ENCODE measurements around the gene MARK4.
"Not testable (repeated sequence)": the region's sequence is repeated elsewhere in the genome, so short reads cannot be mapped to it uniquely, and the experiment has no call there.

MARK4 gene

DNA sequence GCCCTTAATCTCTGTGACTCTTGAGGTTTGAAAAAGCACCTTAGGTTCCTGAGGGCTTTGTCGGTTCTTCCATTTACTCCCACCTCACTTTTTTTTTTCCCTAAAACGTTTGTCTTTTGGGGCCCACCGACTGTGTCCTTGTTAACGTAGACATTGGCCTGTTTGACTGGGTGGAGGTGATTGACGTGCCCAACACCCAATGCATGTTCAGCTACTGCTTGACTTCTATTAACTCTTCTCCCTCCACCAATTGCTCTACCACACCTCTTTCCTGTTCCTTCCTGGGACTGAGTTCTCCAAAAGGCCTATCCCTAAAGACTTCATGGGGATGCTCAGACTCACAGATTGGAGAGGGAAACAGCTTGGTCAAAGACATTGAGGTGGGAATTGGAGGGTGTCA is 54.4 kb downstream of the MARK4 start:
- DNase-seq (ENCODE audit: low read depth) = no peak

- DNase-seq (ENCODE audit: low read depth) = no peak
Measured at GRCh38 chr19:45306040-45306439, 55.0 kb downstream of the MARK4 start.

DNA sequence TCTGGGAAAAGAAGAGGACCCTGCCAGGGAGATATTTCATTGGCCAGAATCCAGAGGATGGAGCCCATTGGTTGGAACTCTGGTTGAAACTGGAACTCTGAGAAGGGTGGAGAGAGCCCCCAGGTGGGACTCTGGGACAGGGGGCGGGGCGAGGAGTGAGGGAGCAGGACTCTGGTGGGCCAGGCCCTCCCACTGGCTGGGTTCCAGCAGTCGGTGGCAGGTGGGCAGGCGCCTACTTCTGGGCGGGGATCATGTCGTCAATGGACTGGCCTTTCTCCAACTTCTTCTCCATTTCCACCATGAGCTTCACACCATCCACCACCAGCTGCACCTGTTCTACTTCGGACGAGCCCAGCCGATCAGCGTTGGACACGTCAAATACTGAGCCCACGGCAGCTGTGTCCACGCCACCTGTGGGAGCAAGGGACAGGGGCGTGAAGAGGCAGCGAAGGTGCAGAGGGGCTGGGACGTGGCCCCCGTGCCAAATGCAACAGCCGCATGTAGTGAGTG is 55.5 kb downstream of the MARK4 start:
- no peak for DNase-seq (ENCODE audit: low read depth)

DNA sequence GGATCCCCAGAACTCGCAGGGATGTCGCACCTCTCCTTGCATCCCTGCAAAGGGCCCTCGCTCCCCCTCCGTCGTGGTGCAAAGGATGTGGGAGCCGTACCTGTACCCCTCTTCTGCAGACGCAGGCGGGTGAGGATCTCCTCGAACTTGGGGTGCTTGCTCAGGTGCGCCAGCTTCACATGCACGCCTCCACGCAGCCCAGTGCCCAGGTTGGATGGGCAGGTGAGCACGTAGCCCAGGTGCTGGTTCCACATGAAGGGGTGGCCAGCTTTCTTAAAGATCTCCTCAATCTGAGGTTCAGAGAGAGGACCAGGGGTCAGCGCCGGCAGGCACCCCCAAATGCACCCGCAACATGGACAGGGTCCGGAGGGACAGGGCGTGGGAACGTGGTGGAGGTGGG is 56.3 kb downstream of the MARK4 start:
- DNase-seq (ENCODE audit: low read depth) = no peak

GRCh38 chr19:45309322-45309721 is 58.3 kb downstream of the MARK4 start:
- DNase-seq (ENCODE audit: low read depth) = not testable (repeated sequence)

- DNase-seq (ENCODE audit: low read depth) = no peak
Measured at GRCh38 chr19:45311621-45312020, 60.5 kb downstream of the MARK4 start.

GRCh38 chr19:45312285-45312684 is 61.2 kb downstream of the MARK4 start:
- DNase-seq (ENCODE audit: low read depth) = not testable (repeated sequence)

DNA sequence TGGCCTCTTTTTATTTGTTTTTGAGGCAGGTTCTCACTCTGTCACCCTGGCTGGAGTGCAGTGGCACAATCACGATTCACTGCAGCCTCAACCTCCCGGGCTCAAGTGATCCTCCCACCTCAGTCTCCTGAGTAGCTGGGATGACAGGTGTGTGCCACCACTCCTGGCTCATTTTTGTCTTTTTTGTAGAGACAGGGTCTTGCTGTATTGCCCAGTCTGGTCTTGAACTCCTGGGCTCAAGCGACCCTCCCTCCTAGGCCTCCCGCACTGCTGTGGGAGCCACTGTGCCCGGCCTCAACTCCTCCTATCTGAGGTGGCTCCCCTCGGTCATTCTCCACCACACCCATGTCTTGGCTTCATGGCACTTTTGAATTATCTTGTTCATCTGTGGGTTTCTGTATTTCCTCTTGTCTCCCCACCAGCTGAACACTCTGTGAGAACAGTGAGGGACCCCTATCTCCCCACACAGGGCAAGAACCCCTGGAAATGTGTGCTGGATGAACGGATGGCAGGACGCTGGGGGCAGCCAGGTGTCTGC is 63.7 kb downstream of the MARK4 start:
- no peak for DNase-seq (ENCODE audit: low read depth)

DNA sequence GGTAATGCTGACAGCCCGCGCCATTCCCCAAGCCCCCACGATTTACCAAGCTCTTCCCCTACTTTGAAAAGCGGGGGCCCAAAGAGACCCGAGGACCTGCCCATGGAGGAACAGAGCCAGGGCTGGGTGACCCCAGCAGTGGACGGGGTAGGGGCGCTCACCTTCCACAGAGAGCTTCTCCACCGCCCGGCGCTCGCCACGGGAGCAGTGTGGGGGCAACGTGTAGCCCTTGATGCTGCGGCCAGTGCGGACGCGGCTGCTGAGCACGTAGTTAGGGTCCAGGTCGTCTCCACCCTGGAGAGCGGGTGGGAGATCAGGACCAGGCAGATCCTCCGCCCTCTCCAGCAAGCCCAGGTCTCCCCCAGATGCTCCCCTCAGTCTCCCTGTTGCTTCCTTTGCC is 64.2 kb downstream of the MARK4 start:
- DNase-seq (ENCODE audit: low read depth) = no peak

DNA sequence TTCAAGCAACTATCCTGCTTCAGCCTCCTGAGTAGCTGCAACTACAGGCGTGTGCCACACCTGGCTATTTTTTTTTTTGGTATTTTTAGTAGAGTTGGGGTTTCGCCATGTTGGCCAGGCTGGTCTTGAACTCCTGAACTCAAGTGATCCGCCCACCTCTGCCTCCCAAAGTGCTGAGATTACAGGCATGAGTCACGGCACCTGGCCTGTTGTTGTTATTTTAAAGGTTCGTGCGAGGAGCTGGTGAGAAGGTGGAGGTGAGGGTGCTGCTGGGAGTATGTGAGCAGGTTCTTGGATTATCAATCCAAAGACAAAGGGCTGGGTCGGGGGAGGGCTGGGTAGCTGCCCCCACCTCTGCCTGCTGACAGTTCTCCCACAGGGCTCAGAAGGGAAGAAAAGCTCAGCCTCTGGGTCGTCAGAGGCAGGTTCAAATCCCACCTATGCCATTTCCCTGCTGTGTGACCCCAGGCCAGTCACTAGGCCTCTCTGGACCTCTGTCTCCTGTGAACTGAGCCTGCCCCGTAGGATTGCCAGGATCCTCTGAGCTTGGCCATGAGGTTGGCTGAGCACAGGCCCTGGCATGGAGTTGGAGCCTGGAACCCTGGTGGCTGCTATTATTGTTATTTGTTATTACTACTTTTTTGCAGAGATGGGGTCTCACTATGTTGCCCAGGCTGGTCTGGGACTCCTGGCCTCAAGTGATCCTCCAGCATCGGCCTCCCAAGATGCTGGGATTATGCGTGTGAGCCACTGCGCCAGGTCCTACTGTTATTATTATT is 70.1 kb downstream of the MARK4 start:
- DNase-seq (ENCODE audit: low read depth) = no peak

DNA sequence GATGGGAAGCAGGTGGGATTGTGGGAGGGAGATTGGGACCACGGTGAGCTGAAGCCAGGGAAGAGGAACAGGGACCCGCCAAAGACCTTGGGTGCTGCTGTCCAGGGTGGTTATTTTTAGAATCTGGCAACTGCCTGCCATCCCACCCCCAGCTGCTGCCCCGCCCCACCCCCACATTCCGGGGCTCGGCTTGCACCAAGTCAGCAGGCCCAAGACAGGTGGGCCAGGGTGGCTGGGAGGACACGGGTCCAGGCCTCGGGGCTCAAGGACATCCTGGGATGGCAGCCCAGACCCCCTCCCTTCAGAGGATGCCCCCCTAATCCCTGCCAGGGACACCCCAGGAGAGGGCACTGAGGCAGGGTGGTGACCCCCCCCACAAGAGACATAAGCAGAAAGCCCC is 70.8 kb downstream of the MARK4 start:
- no peak for DNase-seq (ENCODE audit: low read depth)

DNA sequence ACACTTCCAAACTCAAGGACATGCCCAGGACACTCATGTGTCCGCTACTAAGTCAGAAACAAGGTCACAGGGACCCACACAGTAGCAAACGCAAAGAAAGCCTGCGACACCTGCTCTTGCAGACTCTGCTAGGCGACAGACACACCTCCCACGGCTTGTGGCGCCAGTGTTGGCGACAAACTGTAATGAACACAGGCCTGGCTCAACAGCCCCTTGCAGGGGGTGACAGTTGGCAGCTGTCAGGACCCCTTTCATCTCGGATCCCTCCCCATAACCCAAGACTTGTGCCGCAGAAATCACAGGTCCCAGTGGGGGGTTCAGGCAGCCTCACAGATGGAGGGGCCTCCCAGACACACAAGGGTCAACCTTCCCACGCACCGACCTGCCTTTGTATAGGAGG is 71.2 kb downstream of the MARK4 start:
- DNase-seq (ENCODE audit: low read depth) = no peak

DNA sequence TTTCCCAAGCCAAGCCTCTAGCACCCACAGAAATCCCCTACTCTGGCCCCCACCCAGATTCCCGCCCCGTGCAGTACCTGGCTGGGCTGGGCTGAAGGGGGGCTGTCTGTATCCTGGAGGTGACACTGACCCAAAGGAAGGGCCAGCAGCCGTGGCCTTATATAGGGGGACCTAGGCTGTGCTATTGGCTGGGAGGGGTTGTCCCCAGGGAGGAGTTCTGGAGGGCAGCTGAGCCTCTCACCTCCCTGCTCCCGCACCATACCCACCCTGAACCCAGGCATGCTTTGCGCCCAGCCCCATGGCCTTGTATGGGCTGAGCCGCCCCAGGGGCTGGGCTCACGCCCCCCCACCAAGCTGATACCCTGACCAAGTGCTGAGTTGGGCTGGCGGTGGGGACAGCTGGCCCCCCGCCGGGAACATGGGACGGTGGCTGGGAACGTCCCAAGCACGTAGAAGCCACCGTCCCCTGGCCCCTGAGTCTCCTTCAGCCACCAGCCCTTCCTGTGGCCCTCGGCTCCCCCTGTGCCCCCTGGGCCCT is 71.7 kb downstream of the MARK4 start, which contains the start of gene CKM:
TSS of gene CKM (minus strand) at position 132 of the 538 bp plus-strand sequence. CDS start 3,162 bp downstream, outside the sequence.
- DNase-seq (ENCODE audit: low read depth) = no peak

- no peak for DNase-seq (ENCODE audit: low read depth)
Measured at GRCh38 chr19:45323671-45324081, 72.6 kb downstream of the MARK4 start.

DNA sequence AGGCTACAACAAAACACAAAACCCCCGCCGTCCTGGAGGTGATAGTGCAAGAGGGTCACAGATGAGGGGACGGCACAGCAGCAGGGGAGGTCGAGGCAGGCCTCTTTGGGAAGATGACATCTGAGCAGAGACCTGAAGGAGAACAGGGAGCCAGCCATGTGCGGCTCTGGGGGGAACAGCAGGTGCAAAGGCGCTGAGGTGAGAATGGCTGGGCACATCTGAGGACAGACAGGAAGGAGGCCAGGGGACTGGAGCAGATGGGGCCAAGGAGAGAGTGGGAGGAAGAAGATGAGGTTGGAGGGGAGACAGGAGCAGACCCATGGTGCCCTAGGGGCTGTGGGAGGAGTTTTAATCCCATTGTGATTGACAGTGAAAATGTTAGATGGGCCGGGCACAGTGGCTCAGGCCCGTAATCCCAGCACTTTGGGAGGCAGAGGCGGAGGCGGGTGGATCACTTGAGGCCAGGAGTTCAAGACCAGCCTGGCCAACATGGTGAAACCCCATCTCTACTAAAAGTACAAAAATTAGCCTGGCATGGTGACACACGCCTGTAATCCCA is 73.4 kb downstream of the MARK4 start:
- DNase-seq (ENCODE audit: low read depth) = no peak

DNA sequence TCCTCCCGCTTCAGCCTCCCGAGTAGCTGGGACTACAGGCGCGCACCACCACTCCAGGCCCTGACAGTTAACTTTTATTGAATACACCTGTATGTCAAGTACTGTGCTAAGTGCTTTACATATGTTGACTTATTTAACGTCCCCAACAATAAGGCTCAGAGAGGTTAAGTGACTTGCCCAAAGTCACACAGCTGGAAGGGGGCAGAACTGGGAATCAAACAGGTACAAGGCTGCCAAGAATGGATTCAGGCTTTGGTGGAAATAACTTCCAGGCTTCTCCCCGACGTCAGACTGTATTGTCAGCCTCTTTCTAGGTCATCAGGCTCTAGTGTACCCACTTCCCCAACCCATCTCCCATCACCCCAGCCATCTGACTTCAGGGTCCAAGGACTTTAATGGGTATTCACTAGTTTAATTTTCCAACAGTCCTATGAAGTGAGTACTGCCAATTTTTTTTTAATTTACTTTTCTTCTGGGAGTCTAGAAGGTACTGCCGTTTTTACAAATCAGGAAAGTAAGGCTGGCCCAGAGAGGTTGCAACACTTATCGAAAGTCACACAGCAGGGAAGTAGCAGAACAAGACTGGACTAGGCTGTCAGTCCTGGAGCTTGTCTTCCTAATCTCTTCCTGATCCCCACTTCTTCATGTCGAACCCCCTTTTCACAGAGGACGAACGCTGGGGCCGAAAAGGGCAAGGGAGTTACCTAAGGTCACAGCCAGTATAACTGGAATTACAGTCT is 76.5 kb downstream of the MARK4 start:
- DNase-seq (ENCODE audit: low read depth) = no peak

- no peak for DNase-seq (ENCODE audit: low read depth)
Measured at GRCh38 chr19:45331411-45331810, 80.3 kb downstream of the MARK4 start.

DNA sequence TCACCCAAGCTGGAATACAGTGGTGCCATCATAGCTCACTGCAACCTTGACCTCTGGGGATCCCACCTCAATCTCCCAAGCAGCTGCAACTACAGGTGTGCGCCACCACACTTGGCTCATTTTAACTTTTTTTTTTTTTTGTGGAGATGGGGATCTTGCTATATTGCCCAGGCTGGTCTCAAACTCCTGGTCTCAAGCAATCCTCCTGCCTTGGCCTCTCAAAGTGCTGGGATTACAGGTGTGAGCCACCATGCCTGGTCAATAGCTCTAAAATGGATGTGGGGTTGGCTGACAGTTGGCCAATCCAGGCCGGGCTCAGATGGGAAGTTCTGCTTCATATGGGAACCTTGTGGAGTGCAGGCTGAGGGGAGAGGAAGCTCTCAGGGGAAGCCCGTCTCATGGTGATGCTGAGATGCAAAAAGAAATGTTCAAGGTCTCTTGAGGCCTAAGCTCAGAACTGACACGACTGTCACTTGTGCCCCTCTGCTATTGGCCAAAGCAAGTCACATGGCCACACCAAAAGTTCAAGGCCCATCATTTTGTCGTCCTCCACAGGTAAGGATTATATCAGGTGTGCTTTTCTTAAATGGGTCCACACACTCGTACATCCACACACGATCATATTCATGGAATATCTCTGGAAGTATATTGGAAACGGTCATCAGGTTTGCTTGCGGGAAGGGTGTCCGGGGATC is 82.7 kb downstream of the MARK4 start:
- no peak for DNase-seq (ENCODE audit: low read depth)

DNA sequence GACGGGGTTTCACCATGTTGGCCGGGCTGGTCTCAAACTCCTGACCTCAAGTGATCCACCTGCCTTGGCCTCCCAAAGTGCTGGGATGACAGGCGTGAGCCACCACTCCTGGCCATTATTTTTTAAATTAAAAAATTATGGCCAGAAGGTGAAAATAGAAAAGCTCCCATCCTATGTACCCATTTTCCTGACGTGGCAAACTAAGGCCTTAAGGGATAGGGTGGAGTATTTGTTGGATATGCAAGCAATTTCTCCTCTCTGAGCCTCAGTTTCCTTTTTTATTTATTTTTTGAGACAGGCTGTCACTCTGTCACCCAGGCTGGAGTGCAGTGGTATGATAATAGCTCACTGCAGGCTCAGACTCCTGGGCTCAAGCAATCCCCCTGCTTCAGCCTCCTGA is 83.8 kb downstream of the MARK4 start:
- not testable (repeated sequence) for DNase-seq (ENCODE audit: low read depth)

DNA sequence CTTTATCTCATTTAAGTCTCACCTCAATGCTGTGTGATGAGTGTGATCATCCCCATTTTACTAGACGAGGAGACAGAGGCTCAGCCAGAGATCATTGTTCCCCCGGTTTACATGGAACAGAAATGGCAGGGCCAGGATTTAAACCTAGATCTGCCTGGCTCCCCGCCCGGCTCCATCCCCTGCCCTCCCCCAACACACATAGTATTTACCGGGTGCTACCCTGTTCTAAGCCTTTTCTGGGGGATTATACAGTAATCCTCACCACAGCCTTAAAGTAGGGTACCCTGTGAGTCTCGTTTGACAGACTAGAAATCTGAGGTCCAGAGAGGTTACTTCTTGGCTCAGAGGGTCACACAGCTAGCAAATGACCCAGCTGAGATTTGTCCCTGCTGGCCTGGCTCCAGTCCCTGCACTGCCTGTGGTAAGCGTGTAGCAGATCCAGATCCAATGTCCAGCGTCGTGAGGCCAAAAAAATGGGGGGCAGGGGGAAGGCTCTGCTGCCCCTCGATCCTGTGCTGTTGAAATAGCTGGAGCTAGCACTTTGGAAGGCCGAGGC is 85.7 kb downstream of the MARK4 start:
- no peak for DNase-seq (ENCODE audit: low read depth)

DNA sequence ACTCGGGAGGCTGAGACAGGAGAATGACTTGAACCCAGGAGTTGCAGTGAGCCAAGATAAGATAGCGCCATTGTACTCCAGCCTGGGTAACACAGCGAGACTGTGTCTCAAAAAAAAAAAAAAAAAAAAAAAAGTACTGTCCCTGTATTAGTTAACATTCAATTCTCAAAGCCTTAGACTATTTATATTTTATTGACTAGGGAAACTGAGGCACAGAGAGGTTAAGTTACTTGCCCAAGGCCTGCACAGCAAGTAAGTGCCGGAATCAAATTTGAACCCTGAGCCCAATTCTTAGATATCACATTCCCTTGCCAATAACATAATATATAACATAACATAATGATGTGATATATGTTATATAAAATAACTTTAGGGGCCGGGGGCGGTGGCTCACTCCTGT is 88.6 kb downstream of the MARK4 start:
- no peak for DNase-seq (ENCODE audit: low read depth)
